Measurements from ENCODE around the gene PYGM. TPM values are rescaled to one million over a fixed set of nuclear protein-coding genes. Genes with fewer than 3 reads are reported as not detected.

PYGM gene
- total and polyA plus RNA-seq, 2 of the 8 experiments (the other 6 are each of a cell fraction or from before 2014, with no cell fraction given) = 9.6 to 10.0 TPM

- TF ChIP-seq CHD7 (IDR thresholded peaks at IDR 0.05; ENCODE audit: insufficient replicate concordance, low read length) (no peak), KDM5A (IDR thresholded peaks at IDR 0.05; ENCODE audit: low read length) (no peak), JUN (IDR thresholded peaks at IDR 0.05; ENCODE audit: low read depth, low read length) (no peak), HDAC2 (IDR thresholded peaks at IDR 0.05; ENCODE audit: borderline replicate concordance in 1 of 2, low read depth in 2 of 2, low read length in 2 of 2) (no peak), ATF2 (IDR thresholded peaks at IDR 0.05; ENCODE audit: low read length) (no peak), POLR2AphosphoS5 (IDR thresholded peaks at IDR 0.05; ENCODE audit: low read depth, low read length) (no peak), SRF (IDR thresholded peaks at IDR 0.05; ENCODE audit: low read depth, low read length) (no peak), NRF1 (IDR thresholded peaks at IDR 0.05; ENCODE audit: low read depth, low read length) (no peak), ATF3 (IDR thresholded peaks at IDR 0.05; ENCODE audit: insufficient read depth, low read depth, low read length) (no peak)
Measured at GRCh38 chr11:64794526-64794925, 34.8 kb upstream of the PYGM start (continued).
